Spleen (tissue), 7 donors: ENCODE data around the gene PCBP3.

Source experiments
- POLR2AphosphoS5 ChIP-seq, 3 donors: sonication (generic); formaldehyde crosslinking; IDR thresholded peaks; one replicate each; pipeline ENCODE4 v1.5.1; 2017; ENCODE audit warnings: antibody characterized with exemption in 3 of 3
- TF ChIP-seq, protein P1 (sequence below), 11 experiments: fragments of 200-600 bp in 7 of 11; fragments of 450-650 bp in 4 of 11; sonication (generic) in 4 of 11; IDR thresholded peaks in 8 of 11; conservative IDR thresholded peaks in 3 of 11; 1 replicate in 7 of 11; 2 replicates in 4 of 11; pipeline versions ENCODE4 v1.4.0 to v1.8.0; 2016 to 2021; ENCODE audit warnings: antibody characterized with exemption in 11 of 11, inconsistent platforms in 4 of 11, mild to moderate bottlenecking in 1 of 11
- donor health status: DM: no; HTN: no; CAD: no; lungs with moderate emphysema.
- donor health status: DM: no; HTN: no; CAD: no.
- donor health status: DM: no; HTN: no; CAD: no.

DNA sequence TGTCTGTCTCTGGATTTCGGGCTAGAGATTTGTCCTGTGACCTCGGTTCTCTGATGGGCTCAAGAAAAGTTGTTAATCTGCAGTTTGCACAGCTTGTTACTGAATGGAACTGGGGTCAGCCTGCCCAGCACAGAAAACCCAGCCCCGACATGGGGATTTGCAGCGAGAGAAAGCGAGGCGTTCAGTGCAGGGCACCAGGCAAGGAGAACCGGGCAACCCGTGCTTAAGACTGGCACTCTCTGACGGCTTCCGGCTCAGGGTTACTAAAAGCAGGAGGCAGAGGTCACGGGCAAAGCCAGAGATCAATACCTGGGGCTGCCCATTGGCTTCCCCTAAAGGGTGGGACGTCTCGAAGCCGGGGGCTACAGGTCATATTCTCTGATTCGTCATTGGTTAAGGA, 308.2 kb downstream of the PCBP3 start:
- TF ChIP-seq, protein P1, sequence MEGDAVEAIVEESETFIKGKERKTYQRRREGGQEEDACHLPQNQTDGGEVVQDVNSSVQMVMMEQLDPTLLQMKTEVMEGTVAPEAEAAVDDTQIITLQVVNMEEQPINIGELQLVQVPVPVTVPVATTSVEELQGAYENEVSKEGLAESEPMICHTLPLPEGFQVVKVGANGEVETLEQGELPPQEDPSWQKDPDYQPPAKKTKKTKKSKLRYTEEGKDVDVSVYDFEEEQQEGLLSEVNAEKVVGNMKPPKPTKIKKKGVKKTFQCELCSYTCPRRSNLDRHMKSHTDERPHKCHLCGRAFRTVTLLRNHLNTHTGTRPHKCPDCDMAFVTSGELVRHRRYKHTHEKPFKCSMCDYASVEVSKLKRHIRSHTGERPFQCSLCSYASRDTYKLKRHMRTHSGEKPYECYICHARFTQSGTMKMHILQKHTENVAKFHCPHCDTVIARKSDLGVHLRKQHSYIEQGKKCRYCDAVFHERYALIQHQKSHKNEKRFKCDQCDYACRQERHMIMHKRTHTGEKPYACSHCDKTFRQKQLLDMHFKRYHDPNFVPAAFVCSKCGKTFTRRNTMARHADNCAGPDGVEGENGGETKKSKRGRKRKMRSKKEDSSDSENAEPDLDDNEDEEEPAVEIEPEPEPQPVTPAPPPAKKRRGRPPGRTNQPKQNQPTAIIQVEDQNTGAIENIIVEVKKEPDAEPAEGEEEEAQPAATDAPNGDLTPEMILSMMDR (IDR thresholded peaks at IDR 0.05 in 8 of 11, conservative IDR thresholded peaks at IDR 0.05 in 3 of 11), result no peak
- no peak for TF ChIP-seq POLR2AphosphoS5 (IDR thresholded peaks at IDR 0.05)
